SU-DHL-6 (cell line): ENCODE data around the gene GABBR1.

Experiments used
- H2AFZ ChIP-seq: fragments of 200-600 bp; sonication (generic); 2 replicates; pipeline ENCODE4 v1.6.1; 2014; ENCODE audit warnings: low read depth, mild to moderate bottlenecking, moderate library complexity, mixed read lengths, antibody characterized with exemption, low read length; ENCODE audit not compliant: severe bottlenecking
- H3F3A ChIP-seq: fragments of 200-600 bp; shearing (Covaris generic); 2 replicates; pipeline ENCODE4 v1.6.0; 2016; ENCODE audit warnings: antibody characterized with exemption, mild to moderate bottlenecking; ENCODE audit not compliant: insufficient read depth
- H3K27ac ChIP-seq: fragments of 200-600 bp; sonication (generic); 2 replicates; pipeline ENCODE4 v1.5.1; 2016; ENCODE audit warnings: low read depth, mild to moderate bottlenecking, low read length, moderate library complexity, mixed read lengths
- H3K27me3 ChIP-seq: fragments of 200-600 bp; sonication (generic), shearing (Covaris generic); 2 replicates; pipeline ENCODE4 v1.6.0; 2014; ENCODE audit warnings: mild to moderate bottlenecking, low read length
- H3K36me3 ChIP-seq: fragments of 200-600 bp; sonication (generic); 2 replicates; pipeline ENCODE4 v1.6.1; 2014; ENCODE audit warnings: mild to moderate bottlenecking, low read length, mixed read lengths
- H3K4me2 ChIP-seq: fragments of 300-600, 200-600 bp; shearing (Covaris generic), sonication (generic); 2 replicates; pipeline ENCODE4 v1.6.0; 2014; ENCODE audit warnings: low read length, low read depth, mild to moderate bottlenecking; ENCODE audit not compliant: poor library complexity, severe bottlenecking
- H3K4me3 ChIP-seq: fragments of 200-600 bp; sonication (generic); 2 replicates; pipeline ENCODE4 v1.5.1; 2014; ENCODE audit warnings: antibody characterized with exemption, low read length, mild to moderate bottlenecking, mixed read lengths; ENCODE audit not compliant: insufficient read depth, poor library complexity, severe bottlenecking
- H3K79me2 ChIP-seq: fragments of 200-600 bp; sonication (generic); 2 replicates; pipeline ENCODE4 v1.6.1; 2014; ENCODE audit warnings: mild to moderate bottlenecking, low read length, moderate library complexity; ENCODE audit not compliant: insufficient read depth
- H3K9ac ChIP-seq: fragments of 200-600 bp; sonication (generic); 2 replicates; pipeline ENCODE4 v1.7.0; 2014; ENCODE audit warnings: mild to moderate bottlenecking, low read length
- H3K9me2 ChIP-seq: fragments of 200-600 bp; sonication (generic); replicated peaks from 2 replicates; pipeline ENCODE4 v1.6.1; 2014; ENCODE audit warnings: low read length; ENCODE audit not compliant: insufficient read depth
- H3K9me3 ChIP-seq: fragments of 200-600 bp; sonication (generic); 2 replicates; pipeline ENCODE4 v1.6.1; 2014; ENCODE audit warnings: low read length, mixed read lengths; ENCODE audit not compliant: insufficient read depth
- H4K20me1 ChIP-seq: fragments of 200-600 bp; sonication (generic); 2 replicates; pipeline ENCODE4 v1.6.1; 2014; ENCODE audit warnings: low read depth, mild to moderate bottlenecking, antibody characterized with exemption, low read length, moderate library complexity, mixed read lengths
- EZH2phosphoT487 ChIP-seq: fragments of 200-600 bp; sonication (generic), shearing (Covaris generic); conservative IDR thresholded peaks from 2 replicates; pipeline ENCODE4 v1.6.1; 2018; ENCODE audit warnings: mild to moderate bottlenecking, antibody characterized with exemption, low read length, moderate library complexity, mixed read lengths
- TF ChIP-seq, protein P1 (sequence below): fragments of 200-600 bp; sonication (generic); IDR thresholded peaks from one replicate; pipeline ENCODE4 v1.5.1; 2017; ENCODE audit warnings: antibody characterized with exemption, mild to moderate bottlenecking, low read length, moderate library complexity; ENCODE audit not compliant: insufficient read depth, poor library complexity, severe bottlenecking

Gene GABBR1

DNA sequence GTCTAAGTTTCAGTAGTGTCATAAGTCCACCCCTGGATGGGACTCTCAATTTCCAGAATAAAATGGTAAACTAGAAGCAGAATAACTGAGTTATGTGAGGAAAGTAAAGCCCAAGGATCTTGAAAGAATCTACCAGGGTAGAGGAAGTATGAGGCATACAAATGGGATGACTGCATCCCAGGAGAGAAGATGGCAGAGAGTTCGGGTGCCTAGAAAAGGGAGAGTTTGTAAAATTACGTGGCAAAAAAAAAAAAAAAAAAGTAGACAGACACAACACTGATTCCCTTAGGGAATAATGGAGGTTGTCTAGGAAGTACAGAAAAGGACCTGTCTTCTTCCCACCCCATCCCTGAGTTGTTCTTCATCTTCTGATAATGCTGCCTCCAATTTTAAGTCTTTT is 3.4 kb downstream of the GABBR1 start:
- Histone ChIP-seq H3K9me3 (no peaks in the 10 kb centered on the region), H2AFZ (no peak overlapping the region), H3K4me2 (no peak overlapping the region), H4K20me1 (no peaks in the 10 kb centered on the region), H3K9ac (no peak overlapping the region), H3F3A (peaks cover 14% of the 10 kb centered on the region), H3K9me2 (no peaks in the 10 kb centered on the region), H3K27ac (no peak overlapping the region), H3K79me2 (no peaks in the 10 kb centered on the region), H3K4me3 (no peak overlapping the region), H3K36me3 (no peaks in the 10 kb centered on the region), H3K27me3 (no peaks in the 10 kb centered on the region)
- no peak for TF ChIP-seq EZH2phosphoT487
- TF ChIP-seq, protein P1, sequence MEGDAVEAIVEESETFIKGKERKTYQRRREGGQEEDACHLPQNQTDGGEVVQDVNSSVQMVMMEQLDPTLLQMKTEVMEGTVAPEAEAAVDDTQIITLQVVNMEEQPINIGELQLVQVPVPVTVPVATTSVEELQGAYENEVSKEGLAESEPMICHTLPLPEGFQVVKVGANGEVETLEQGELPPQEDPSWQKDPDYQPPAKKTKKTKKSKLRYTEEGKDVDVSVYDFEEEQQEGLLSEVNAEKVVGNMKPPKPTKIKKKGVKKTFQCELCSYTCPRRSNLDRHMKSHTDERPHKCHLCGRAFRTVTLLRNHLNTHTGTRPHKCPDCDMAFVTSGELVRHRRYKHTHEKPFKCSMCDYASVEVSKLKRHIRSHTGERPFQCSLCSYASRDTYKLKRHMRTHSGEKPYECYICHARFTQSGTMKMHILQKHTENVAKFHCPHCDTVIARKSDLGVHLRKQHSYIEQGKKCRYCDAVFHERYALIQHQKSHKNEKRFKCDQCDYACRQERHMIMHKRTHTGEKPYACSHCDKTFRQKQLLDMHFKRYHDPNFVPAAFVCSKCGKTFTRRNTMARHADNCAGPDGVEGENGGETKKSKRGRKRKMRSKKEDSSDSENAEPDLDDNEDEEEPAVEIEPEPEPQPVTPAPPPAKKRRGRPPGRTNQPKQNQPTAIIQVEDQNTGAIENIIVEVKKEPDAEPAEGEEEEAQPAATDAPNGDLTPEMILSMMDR, result no peak

DNA sequence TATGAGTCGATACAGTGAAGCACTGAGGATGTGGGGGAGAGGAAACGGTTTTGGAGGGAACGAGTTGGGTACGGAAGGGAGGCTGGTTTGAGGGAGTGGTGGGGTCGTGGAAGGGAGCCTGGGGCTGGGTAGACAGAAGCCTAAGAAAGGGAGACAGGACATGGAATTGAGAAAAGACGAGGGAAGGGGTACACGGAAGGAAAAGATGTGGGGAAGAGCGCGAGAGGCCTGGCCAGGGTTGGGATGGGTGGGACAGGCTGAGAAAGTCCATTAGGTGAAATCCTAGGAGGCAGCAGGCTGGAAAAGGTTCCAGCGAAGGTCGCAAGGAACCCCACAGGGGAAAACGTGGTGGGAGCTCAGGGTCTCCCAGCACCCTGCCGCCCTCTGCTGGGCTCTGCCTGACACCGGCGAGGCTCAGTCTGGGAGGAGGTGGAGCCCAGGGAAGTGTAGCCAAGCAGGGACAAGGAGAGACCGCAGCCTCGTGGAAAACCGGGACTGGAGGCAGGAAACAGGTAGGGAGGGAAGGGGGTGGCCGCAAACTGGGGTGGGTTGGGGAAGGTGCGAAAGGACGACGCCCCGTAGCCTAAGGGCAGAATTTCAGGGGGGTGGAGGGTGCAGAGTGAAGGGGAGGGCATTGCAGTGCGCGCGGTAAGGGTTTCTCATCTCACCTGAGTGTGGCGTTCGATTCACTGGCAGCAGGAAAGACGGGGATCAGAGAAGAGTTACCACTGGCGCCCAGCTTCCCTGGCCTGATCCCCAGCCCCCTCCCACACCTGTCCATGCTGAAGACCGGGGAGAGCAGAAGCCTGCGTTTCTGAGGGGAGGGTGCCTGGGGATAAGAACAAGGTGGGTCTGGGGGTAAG is 4.3 kb downstream of the GABBR1 start:
- Histone ChIP-seq H3K27ac (no peak overlapping the region), H3K27me3 (no peaks in the 10 kb centered on the region), H3K9me2 (no peaks in the 10 kb centered on the region), H3K4me2 (peak overlapping the region; percentile 88), H3K9ac (peak overlapping the region; percentile 58), H4K20me1 (no peaks in the 10 kb centered on the region), H3K4me3 (peak overlapping the region; percentile 66), H3F3A (peaks cover 5% of the 10 kb centered on the region; the same call in 1 of the 2 replicates), H3K9me3 (no peaks in the 10 kb centered on the region), H3K36me3 (no peaks in the 10 kb centered on the region), H3K79me2 (no peaks in the 10 kb centered on the region), H2AFZ (peak overlapping the region; percentile 94)
- no peak for TF ChIP-seq EZH2phosphoT487
- TF ChIP-seq, protein P1, result peak; percentile 79

DNA sequence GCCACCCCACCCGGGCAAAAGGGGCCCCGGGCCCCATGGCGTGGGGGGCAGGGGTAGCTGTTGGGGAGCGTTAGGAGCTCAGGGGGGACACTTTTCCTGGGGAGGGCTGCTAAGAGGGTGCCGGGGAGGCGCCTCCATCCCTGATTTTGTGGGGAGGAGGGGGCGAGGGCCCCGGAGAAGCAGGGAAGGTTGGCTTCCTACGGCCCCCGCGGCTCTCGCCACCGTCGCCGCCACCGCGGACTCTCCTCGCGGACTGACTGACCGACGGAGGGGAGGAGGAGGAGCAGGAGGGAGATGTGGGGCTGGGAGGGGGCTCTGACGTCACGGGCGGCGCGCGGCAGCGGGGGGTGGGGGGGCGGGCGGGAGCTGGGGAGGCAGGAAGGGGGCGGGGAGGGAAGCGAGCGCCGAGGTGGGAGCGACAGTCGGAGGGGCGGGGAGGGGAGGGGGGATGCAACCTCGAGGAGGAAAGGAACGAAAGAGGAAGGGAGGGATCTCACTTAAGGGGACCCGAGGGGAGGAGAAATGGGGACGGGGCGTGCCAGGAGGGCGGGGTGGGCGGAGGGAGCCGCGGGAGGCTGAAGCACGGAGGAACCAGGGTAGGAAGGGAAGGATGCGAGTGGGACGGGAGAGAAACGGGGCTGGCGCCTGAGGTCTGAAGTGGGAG is 5.1 kb downstream of the GABBR1 start:
- H3K9ac ChIP-seq, result peak overlapping the region; percentile 58
- peak overlapping the region; percentile 94 for H2AFZ ChIP-seq
- H3F3A ChIP-seq, result no peaks in the 10 kb centered on the region
- peak overlapping the region; percentile 88 for H3K4me2 ChIP-seq
- TF ChIP-seq EZH2phosphoT487, result no peak
- TF ChIP-seq, protein P1, result no peak
- H3K9me3 ChIP-seq, result no peaks in the 10 kb centered on the region
- H4K20me1 ChIP-seq, result no peaks in the 10 kb centered on the region
- H3K9me2 ChIP-seq, result no peaks in the 10 kb centered on the region
- H3K27ac ChIP-seq, result no peak overlapping the region
- H3K4me3 ChIP-seq, result peak overlapping the region; percentile 66
- no peaks in the 10 kb centered on the region for H3K27me3 ChIP-seq
- no peaks in the 10 kb centered on the region for H3K79me2 ChIP-seq
- no peaks in the 10 kb centered on the region for H3K36me3 ChIP-seq
